ENCODE data around the gene TIPRL.

Gene TIPRL

DNA sequence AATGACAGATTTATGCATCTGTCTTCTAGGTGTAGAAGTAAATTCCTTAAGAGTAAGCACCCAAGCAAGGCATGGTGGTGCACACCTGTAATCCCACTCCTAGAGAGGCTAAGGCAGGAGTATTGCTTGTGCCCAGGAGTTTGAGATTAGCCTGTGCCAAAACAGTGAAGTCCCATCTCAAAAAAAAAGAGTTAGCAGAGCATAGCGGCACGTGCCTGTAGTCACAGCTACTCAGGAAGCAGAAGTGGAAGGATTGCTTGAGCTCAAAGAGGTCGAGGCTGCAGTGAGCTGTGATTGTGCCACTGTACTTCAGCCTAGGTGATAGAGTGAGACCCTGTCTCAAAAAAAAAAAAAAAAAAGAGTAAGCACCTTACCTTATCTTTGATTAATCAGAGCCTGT lies 15.1 kb upstream of the TIPRL start:
- Histone ChIP-seq H3K23ac (ENCODE audit: low read depth, low read length, poor library complexity) (no peak overlapping the region), H3K4me2 (ENCODE audit: insufficient read depth, low read length, poor library complexity, severe bottlenecking) (no peak overlapping the region), H3K14ac (ENCODE audit: low read length) (no peak overlapping the region), H2BK120ac (ENCODE audit: low read depth, low read length) (no peak overlapping the region), H2AK5ac (ENCODE audit: low read depth, low read length) (no peak overlapping the region), H3K27me3 (ENCODE audit: control insufficient read depth in 3 of 3, insufficient read depth in 3 of 3, low read depth in 1 of 3, low read length in 3 of 3) (peaks cover 0 to 2% (median 0%) of the 10 kb centered on the region in 3 experiments), H3K4ac (ENCODE audit: low read length) (no peak overlapping the region), H3K79me1 (ENCODE audit: low read depth, low read length) (no peaks in the 10 kb centered on the region), H2AFZ (ENCODE audit: low read length) (no peak overlapping the region), H4K91ac (ENCODE audit: low read depth, low read length, poor library complexity) (no peak overlapping the region), H3K9me3 (replicated peaks in 1 of 2; ENCODE audit: control insufficient read depth in 2 of 2, insufficient read depth in 1 of 2, low read depth in 1 of 2, low read length in 2 of 2) (peaks cover 0 to 7% of the 10 kb centered on the region in 2 donors), H3K36me3 (replicated peaks in 1 of 2; ENCODE audit: control insufficient read depth in 2 of 2, insufficient read depth in 2 of 2, low read length in 2 of 2) (no peaks in the 10 kb centered on the region), H3K4me1 (ENCODE audit: control insufficient read depth in 2 of 2, insufficient read depth in 1 of 2, low read depth in 1 of 2, low read length in 2 of 2) (no peaks in the 10 kb centered on the region), H3K4me3 (ENCODE audit: low read length in 2 of 2) (no peak overlapping the region), H3K18ac (ENCODE audit: low read length) (no peak overlapping the region), H2BK5ac (ENCODE audit: low read length) (no peak overlapping the region), H2BK15ac (ENCODE audit: low read length) (no peak overlapping the region), H2BK12ac (ENCODE audit: low read length) (no peak overlapping the region), H3K27ac (replicated peaks; ENCODE audit: low read length) (no peak overlapping the region), H4K8ac (ENCODE audit: low read depth, low read length) (no peak overlapping the region), H3K9ac (ENCODE audit: low read depth, low read length, poor library complexity) (no peak overlapping the region)
- DNase-seq (ENCODE audit: low spot score): no peak
- no CpG with 5 or more reads among the region's 3 CpGs for WGBS, 2 donors (ENCODE audit: extremely low coverage in 2 of 2, insufficient read length in 2 of 2, insufficient replicate concordance in 1 of 2)

DNA sequence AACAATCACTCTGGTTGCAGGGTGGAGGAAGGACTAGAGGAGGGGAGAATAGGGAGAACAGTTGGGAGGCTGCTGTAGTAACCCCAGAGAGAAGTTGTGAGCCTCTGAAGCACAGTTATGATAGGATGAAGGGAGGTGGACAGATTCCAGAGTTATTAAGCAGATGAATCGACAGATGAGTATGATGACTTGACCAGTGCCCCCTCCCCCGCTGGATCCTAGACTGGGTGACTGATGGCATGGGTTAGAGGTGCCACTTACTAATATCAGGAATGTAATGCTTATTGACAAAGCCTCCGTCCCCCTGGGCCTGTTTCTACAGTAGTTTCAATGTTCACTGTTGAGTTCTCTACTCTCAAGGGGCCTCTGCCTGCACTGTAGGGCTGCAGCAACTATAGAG lies 14.0 kb upstream of the TIPRL start:
- Histone ChIP-seq H2AK5ac (ENCODE audit: low read depth, low read length) (no peak overlapping the region), H3K9ac (ENCODE audit: low read depth, low read length, poor library complexity) (no peak overlapping the region), H3K27ac (replicated peaks; ENCODE audit: low read length) (no peak overlapping the region), H4K91ac (ENCODE audit: low read depth, low read length, poor library complexity) (no peak overlapping the region), H2BK120ac (ENCODE audit: low read depth, low read length) (no peak overlapping the region), H3K4me1 (ENCODE audit: control insufficient read depth in 2 of 2, insufficient read depth in 1 of 2, low read depth in 1 of 2, low read length in 2 of 2) (no peaks in the 10 kb centered on the region), H2BK15ac (ENCODE audit: low read length) (no peak overlapping the region), H2AFZ (ENCODE audit: low read length) (no peak overlapping the region), H3K79me1 (ENCODE audit: low read depth, low read length) (no peaks in the 10 kb centered on the region), H4K8ac (ENCODE audit: low read depth, low read length) (no peak overlapping the region), H2BK5ac (ENCODE audit: low read length) (no peak overlapping the region), H3K4me3 (ENCODE audit: low read length in 2 of 2) (no peak overlapping the region), H2BK12ac (ENCODE audit: low read length) (no peak overlapping the region), H3K14ac (ENCODE audit: low read length) (no peak overlapping the region), H3K27me3 (ENCODE audit: control insufficient read depth in 3 of 3, insufficient read depth in 3 of 3, low read depth in 1 of 3, low read length in 3 of 3) (peaks cover 0 to 2% (median 0%) of the 10 kb centered on the region in 3 experiments), H3K4me2 (ENCODE audit: insufficient read depth, low read length, poor library complexity, severe bottlenecking) (no peak overlapping the region), H3K9me3 (replicated peaks in 1 of 2; ENCODE audit: control insufficient read depth in 2 of 2, insufficient read depth in 1 of 2, low read depth in 1 of 2, low read length in 2 of 2) (peaks cover 0 to 7% of the 10 kb centered on the region in 2 donors), H3K4ac (ENCODE audit: low read length) (no peak overlapping the region), H3K18ac (ENCODE audit: low read length) (no peak overlapping the region), H3K23ac (ENCODE audit: low read depth, low read length, poor library complexity) (no peak overlapping the region), H3K36me3 (replicated peaks in 1 of 2; ENCODE audit: control insufficient read depth in 2 of 2, insufficient read depth in 2 of 2, low read length in 2 of 2) (no peaks in the 10 kb centered on the region)
- WGBS, 2 donors (ENCODE audit: extremely low coverage in 2 of 2, insufficient read length in 2 of 2, insufficient replicate concordance in 1 of 2): no CpG with 5 or more reads among the region's 3 CpGs
- DNase-seq (ENCODE audit: low spot score): no peak

DNA sequence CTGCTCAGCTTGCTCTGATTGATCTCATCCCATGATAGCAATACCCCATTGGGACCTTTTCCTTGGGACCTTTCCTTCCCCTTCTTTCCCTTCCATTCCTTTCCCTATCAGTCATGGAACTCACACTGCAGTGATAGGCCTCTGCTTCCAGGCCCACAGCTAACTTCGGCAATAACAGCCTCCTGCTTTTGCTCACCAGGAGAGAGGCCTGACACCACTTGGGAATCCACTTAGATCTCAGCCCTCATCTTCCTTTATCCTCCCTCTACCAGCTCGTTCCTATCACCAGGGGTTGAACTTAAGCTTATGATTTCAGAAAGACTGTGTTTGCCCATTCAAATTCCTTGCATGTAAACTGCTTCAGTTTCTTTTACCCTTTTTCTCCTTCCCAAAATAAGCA lies 11.0 kb upstream of the TIPRL start:
- H3K4me2 ChIP-seq (ENCODE audit: insufficient read depth, low read length, poor library complexity, severe bottlenecking): no peak overlapping the region
- H2BK15ac ChIP-seq (ENCODE audit: low read length): no peak overlapping the region
- no peak overlapping the region for H2BK5ac ChIP-seq (ENCODE audit: low read length)
- H4K91ac ChIP-seq (ENCODE audit: low read depth, low read length, poor library complexity): no peak overlapping the region
- no peak overlapping the region for H3K18ac ChIP-seq (ENCODE audit: low read length)
- H3K27ac ChIP-seq (replicated peaks; ENCODE audit: low read length): no peak overlapping the region
- no peak overlapping the region for H3K14ac ChIP-seq (ENCODE audit: low read length)
- no peaks in the 10 kb centered on the region for H3K4me1 ChIP-seq (ENCODE audit: control insufficient read depth in 2 of 2, insufficient read depth in 1 of 2, low read depth in 1 of 2, low read length in 2 of 2)
- no CpG with 5 or more reads among the region's 2 CpGs for WGBS, 2 donors (ENCODE audit: extremely low coverage in 2 of 2, insufficient read length in 2 of 2, insufficient replicate concordance in 1 of 2)
- H3K4me3 ChIP-seq (ENCODE audit: low read length in 2 of 2): no peak overlapping the region
- H3K27me3 ChIP-seq (ENCODE audit: control insufficient read depth in 3 of 3, insufficient read depth in 3 of 3, low read depth in 1 of 3, low read length in 3 of 3): peaks cover 0 to 2% (median 0%) of the 10 kb centered on the region in 3 experiments
- H3K4ac ChIP-seq (ENCODE audit: low read length): no peak overlapping the region
- H2AK5ac ChIP-seq (ENCODE audit: low read depth, low read length): no peak overlapping the region
- no peaks in the 10 kb centered on the region for H3K79me1 ChIP-seq (ENCODE audit: low read depth, low read length)
- H2BK120ac ChIP-seq (ENCODE audit: low read depth, low read length): no peak overlapping the region
- H3K23ac ChIP-seq (ENCODE audit: low read depth, low read length, poor library complexity): no peak overlapping the region
- no peak for DNase-seq (ENCODE audit: low spot score)
- no peak overlapping the region for H4K8ac ChIP-seq (ENCODE audit: low read depth, low read length)
- H2AFZ ChIP-seq (ENCODE audit: low read length): no peak overlapping the region
- H3K9me3 ChIP-seq (replicated peaks in 1 of 2; ENCODE audit: control insufficient read depth in 2 of 2, insufficient read depth in 1 of 2, low read depth in 1 of 2, low read length in 2 of 2): peaks cover 0 to 2% of the 10 kb centered on the region in 2 donors
- no peak overlapping the region for H3K9ac ChIP-seq (ENCODE audit: low read depth, low read length, poor library complexity)
- no peak overlapping the region for H2BK12ac ChIP-seq (ENCODE audit: low read length)
- no peaks in the 10 kb centered on the region for H3K36me3 ChIP-seq (replicated peaks in 1 of 2; ENCODE audit: control insufficient read depth in 2 of 2, insufficient read depth in 2 of 2, low read length in 2 of 2)

DNA sequence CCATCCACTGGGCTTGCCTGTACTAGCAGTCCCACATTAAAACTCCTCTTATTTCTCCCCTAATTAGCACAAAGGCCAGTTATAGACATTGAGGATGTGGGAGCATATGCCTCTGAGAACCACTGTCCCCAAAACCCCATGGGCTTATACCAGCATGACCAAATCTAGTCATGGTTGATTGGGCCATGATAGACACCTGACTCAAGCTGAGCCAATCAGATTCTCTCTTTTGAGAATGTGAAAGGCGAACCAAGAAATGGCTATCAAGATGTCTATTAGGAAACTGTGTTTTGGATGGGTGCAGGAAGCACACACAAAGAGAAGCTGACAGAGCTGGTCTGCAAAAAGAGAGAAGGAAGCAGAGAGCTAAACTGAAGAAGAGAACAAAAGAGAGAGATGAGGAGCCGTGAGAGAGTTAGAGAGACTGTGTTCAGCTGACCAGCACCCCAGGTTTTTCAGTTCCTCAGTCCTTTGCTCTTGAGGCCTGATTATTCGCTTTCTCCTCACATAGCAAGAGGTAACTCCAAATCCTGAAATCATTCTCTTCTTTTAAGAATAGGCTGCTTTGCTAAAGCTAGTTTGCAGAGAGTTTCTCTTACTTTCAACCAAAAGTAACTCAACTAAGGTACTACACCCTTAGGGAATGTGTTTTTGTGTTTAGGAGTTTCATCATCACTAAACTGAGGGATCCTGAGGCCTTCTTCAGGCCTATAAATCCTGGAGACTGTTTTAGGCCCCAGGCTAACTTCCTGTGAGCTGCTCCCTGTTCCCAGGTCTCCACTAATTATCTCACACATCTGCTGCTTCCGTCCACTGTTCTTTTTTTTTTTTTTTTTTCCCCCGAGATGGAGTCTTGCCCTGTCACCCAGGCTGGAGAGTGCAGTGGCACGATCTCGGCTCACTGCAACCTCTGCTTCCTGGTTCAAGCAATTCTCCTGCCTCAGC lies 7.9 kb upstream of the TIPRL start:
- H2BK5ac ChIP-seq (ENCODE audit: low read length): no peak overlapping the region
- H4K91ac ChIP-seq (ENCODE audit: low read depth, low read length, poor library complexity): no peak overlapping the region
- H3K4me3 ChIP-seq (ENCODE audit: low read length in 2 of 2): no peak overlapping the region
- H3K4me2 ChIP-seq (ENCODE audit: insufficient read depth, low read length, poor library complexity, severe bottlenecking): no peak overlapping the region
- H3K27me3 ChIP-seq (ENCODE audit: control insufficient read depth in 3 of 3, insufficient read depth in 3 of 3, low read depth in 1 of 3, low read length in 3 of 3): no peaks in the 10 kb centered on the region
- H3K9ac ChIP-seq (ENCODE audit: low read depth, low read length, poor library complexity): no peak overlapping the region
- H3K79me1 ChIP-seq (ENCODE audit: low read depth, low read length): no peaks in the 10 kb centered on the region
- H3K36me3 ChIP-seq (replicated peaks in 1 of 2; ENCODE audit: control insufficient read depth in 2 of 2, insufficient read depth in 2 of 2, low read length in 2 of 2): no peaks in the 10 kb centered on the region
- no peak overlapping the region for H2BK15ac ChIP-seq (ENCODE audit: low read length)
- H2BK12ac ChIP-seq (ENCODE audit: low read length): no peak overlapping the region
- no peak overlapping the region for H2BK120ac ChIP-seq (ENCODE audit: low read depth, low read length)
- no peak for DNase-seq (ENCODE audit: low spot score)
- H4K8ac ChIP-seq (ENCODE audit: low read depth, low read length): no peak overlapping the region
- no peaks in the 10 kb centered on the region for H3K4me1 ChIP-seq (ENCODE audit: control insufficient read depth in 2 of 2, insufficient read depth in 1 of 2, low read depth in 1 of 2, low read length in 2 of 2)
- H3K23ac ChIP-seq (ENCODE audit: low read depth, low read length, poor library complexity): no peak overlapping the region
- no peak overlapping the region for H3K27ac ChIP-seq (replicated peaks; ENCODE audit: low read length)
- H3K4ac ChIP-seq (ENCODE audit: low read length): no peak overlapping the region
- no peak overlapping the region for H2AK5ac ChIP-seq (ENCODE audit: low read depth, low read length)
- no peak overlapping the region for H3K18ac ChIP-seq (ENCODE audit: low read length)
- WGBS, 2 donors (ENCODE audit: extremely low coverage in 2 of 2, insufficient read length in 2 of 2, insufficient replicate concordance in 1 of 2): no CpG with 5 or more reads among the region's 7 CpGs
- H3K14ac ChIP-seq (ENCODE audit: low read length): no peak overlapping the region
- peaks cover 0 to 2% of the 10 kb centered on the region in 2 donors for H3K9me3 ChIP-seq (replicated peaks in 1 of 2; ENCODE audit: control insufficient read depth in 2 of 2, insufficient read depth in 1 of 2, low read depth in 1 of 2, low read length in 2 of 2)
- H2AFZ ChIP-seq (ENCODE audit: low read length): peak overlapping the region; percentile 82

All from neuronal stem cell (in vitro differentiated cells).